ENCODE data around the gene PRKG1. TPM values are rescaled to one million over a fixed set of nuclear protein-coding genes. Genes with fewer than 3 reads are reported as not detected.

PRKG1 gene
- total RNA-seq, 1 experiment from 2014 or later, result 0.21 TPM

- Mint-ChIP-seq H3K4me3 (ENCODE audit: low read depth, unreplicated experiment) (no peak overlapping the region), H3K27ac (ENCODE audit: unreplicated experiment) (no peak overlapping the region), H3K9me3 (ENCODE audit: low read depth, unreplicated experiment) (no peaks in the 10 kb centered on the region), H3K27me3 (ENCODE audit: unreplicated experiment) (peaks cover 12% of the 10 kb centered on the region), H3K4me1 (ENCODE audit: low read depth, unreplicated experiment) (no peaks in the 10 kb centered on the region), H3K36me3 (ENCODE audit: insufficient read depth, unreplicated experiment) (no peaks in the 10 kb centered on the region)
- intact Hi-C loops (cut with micrococcal nuclease; ENCODE audit: unreplicated experiment), result no loop called here
- CTCF ChIA-PET, result interaction anchor here (1.5 kb wide), 1 partner anchor 9 kb away, joined by 4 read pairs; no protein-coding TSS in a partner anchor
- BruUV-seq (replicated peaks), result no TSS peak
- TF ChIP-seq CTCF (IDR thresholded peaks at IDR 0.05; ENCODE audit: unreplicated experiment), result no peak
- no peak for DNase-seq
These were observed 290.4 kb downstream of the PRKG1 start for GRCh38 chr10:51364674-51365073.

- no TSS peak for BruUV-seq (replicated peaks)
- DNase-seq, result no peak
- H3K4me3 Mint-ChIP-seq (ENCODE audit: low read depth, unreplicated experiment), result no peak overlapping the region
- no peaks in the 10 kb centered on the region for H3K36me3 Mint-ChIP-seq (ENCODE audit: insufficient read depth, unreplicated experiment)
- no peak overlapping the region for H3K27ac Mint-ChIP-seq (ENCODE audit: unreplicated experiment)
- CTCF ChIA-PET, result no interaction called here
- no peaks in the 10 kb centered on the region for H3K9me3 Mint-ChIP-seq (ENCODE audit: low read depth, unreplicated experiment)
- intact Hi-C loops (cut with micrococcal nuclease; ENCODE audit: unreplicated experiment), result no loop called here
- no peak for TF ChIP-seq CTCF (IDR thresholded peaks at IDR 0.05; ENCODE audit: unreplicated experiment)
- peaks cover 12% of the 10 kb centered on the region for H3K27me3 Mint-ChIP-seq (ENCODE audit: unreplicated experiment)
- H3K4me1 Mint-ChIP-seq (ENCODE audit: low read depth, unreplicated experiment), result no peaks in the 10 kb centered on the region
These were observed 291.8 kb downstream of the PRKG1 start for GRCh38 chr10:51366044-51366443.

GRCh38 chr10:51367127-51367526 is 292.8 kb downstream of the PRKG1 start:
- no peak for TF ChIP-seq CTCF (IDR thresholded peaks at IDR 0.05; ENCODE audit: unreplicated experiment)
- no peaks in the 10 kb centered on the region for H3K36me3 Mint-ChIP-seq (ENCODE audit: insufficient read depth, unreplicated experiment)
- CTCF ChIA-PET, result no interaction called here
- no peak overlapping the region for H3K4me3 Mint-ChIP-seq (ENCODE audit: low read depth, unreplicated experiment)
- no peaks in the 10 kb centered on the region for H3K9me3 Mint-ChIP-seq (ENCODE audit: low read depth, unreplicated experiment)
- no peaks in the 10 kb centered on the region for H3K4me1 Mint-ChIP-seq (ENCODE audit: low read depth, unreplicated experiment)
- no peak for DNase-seq
- no peak overlapping the region for H3K27ac Mint-ChIP-seq (ENCODE audit: unreplicated experiment)
- peaks cover 12% of the 10 kb centered on the region for H3K27me3 Mint-ChIP-seq (ENCODE audit: unreplicated experiment)
- intact Hi-C loops (cut with micrococcal nuclease; ENCODE audit: unreplicated experiment), result no loop called here
- no TSS peak for BruUV-seq (replicated peaks)

GRCh38 chr10:51367694-51368093 is 293.4 kb downstream of the PRKG1 start:
- BruUV-seq (replicated peaks), result no TSS peak
- TF ChIP-seq CTCF (IDR thresholded peaks at IDR 0.05; ENCODE audit: unreplicated experiment), result no peak
- Mint-ChIP-seq H3K27me3 (ENCODE audit: unreplicated experiment) (peaks cover 12% of the 10 kb centered on the region), H3K9me3 (ENCODE audit: low read depth, unreplicated experiment) (no peaks in the 10 kb centered on the region), H3K4me3 (ENCODE audit: low read depth, unreplicated experiment) (no peak overlapping the region), H3K36me3 (ENCODE audit: insufficient read depth, unreplicated experiment) (no peaks in the 10 kb centered on the region), H3K27ac (ENCODE audit: unreplicated experiment) (no peak overlapping the region), H3K4me1 (ENCODE audit: low read depth, unreplicated experiment) (no peaks in the 10 kb centered on the region)
- CTCF ChIA-PET, result no interaction called here
- no peak for DNase-seq
- intact Hi-C loops (cut with micrococcal nuclease; ENCODE audit: unreplicated experiment), result no loop called here
